Esophagus squamous epithelium (tissue), 4 donors: ENCODE data around the gene CARD14.

Source experiments
- POLR2A ChIP-seq, 4 donors: fragments of 450-650 bp; IDR thresholded peaks; one replicate each; pipeline ENCODE4 v1.6.1; 2017; ENCODE audit warnings: antibody characterized with exemption in 4 of 4, mild to moderate bottlenecking in 4 of 4, moderate library complexity in 3 of 4
- TF ChIP-seq, protein P1 (sequence below), 6 experiments: fragments of 450-650 bp in 4 of 6; fragments of 200-600 bp in 2 of 6; sonication (generic) in 2 of 6; IDR thresholded peaks; one replicate each; pipeline ENCODE4 v1.5.1; 2016 to 2019; ENCODE audit warnings: antibody characterized with exemption in 6 of 6, mild to moderate bottlenecking in 4 of 6, moderate library complexity in 4 of 6

DNA sequence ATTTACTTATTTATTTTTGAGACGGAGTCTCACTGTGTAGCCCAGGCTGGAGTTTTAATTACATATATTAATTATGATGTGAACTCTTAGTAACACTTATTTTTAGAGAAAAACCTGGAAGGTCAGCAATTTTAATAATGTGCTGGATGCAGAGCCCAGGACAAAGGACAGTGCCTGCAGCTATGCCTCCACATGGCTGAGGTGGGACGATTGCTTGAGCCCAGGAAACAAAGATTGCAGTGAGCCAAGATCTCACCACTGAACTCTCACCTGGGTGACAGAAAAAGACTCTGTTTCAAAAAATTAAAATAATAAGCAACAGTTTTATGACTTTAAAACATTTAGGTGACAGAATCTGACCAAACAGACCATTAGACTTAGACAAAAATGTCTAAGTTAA lies 11.0 kb upstream of the CARD14 start:
- no peak for TF ChIP-seq POLR2A (IDR thresholded peaks at IDR 0.05)
- TF ChIP-seq, protein P1, sequence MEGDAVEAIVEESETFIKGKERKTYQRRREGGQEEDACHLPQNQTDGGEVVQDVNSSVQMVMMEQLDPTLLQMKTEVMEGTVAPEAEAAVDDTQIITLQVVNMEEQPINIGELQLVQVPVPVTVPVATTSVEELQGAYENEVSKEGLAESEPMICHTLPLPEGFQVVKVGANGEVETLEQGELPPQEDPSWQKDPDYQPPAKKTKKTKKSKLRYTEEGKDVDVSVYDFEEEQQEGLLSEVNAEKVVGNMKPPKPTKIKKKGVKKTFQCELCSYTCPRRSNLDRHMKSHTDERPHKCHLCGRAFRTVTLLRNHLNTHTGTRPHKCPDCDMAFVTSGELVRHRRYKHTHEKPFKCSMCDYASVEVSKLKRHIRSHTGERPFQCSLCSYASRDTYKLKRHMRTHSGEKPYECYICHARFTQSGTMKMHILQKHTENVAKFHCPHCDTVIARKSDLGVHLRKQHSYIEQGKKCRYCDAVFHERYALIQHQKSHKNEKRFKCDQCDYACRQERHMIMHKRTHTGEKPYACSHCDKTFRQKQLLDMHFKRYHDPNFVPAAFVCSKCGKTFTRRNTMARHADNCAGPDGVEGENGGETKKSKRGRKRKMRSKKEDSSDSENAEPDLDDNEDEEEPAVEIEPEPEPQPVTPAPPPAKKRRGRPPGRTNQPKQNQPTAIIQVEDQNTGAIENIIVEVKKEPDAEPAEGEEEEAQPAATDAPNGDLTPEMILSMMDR (IDR thresholded peaks at IDR 0.05) = no peak
